GM12873 (cell line): ENCODE measurements around the gene TDRD5.

Experiments
- TF ChIP-seq, protein P1 (sequence below): IDR thresholded peaks from 2 replicates; pipeline ENCODE4 v1.5.1; 2012; ENCODE audit warnings: low read depth, mild to moderate bottlenecking, moderate library complexity, low read length, control low read depth; ENCODE audit not compliant: insufficient read depth; ENCODE audit errors: missing control alignments

TDRD5 gene

DNA sequence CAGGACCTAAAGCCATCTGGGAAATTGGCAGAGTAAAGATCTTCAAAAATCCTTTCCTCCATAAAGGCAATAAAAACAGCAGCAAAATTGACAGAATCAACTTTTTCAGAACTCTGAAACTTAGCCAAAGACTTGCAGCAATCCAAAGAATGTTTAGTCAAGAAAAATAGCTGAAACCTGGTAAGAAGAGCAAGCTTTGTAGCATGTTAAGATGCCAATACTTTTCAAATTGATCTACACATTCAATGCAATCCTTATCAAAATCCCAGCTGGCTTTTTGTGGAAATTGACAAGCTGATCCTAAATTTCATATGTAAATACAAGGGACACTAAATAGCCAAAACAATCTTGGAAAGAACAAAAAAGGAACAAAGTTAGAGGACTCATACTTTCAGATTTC is 127.6 kb downstream of the TDRD5 start:
- TF ChIP-seq, protein P1, sequence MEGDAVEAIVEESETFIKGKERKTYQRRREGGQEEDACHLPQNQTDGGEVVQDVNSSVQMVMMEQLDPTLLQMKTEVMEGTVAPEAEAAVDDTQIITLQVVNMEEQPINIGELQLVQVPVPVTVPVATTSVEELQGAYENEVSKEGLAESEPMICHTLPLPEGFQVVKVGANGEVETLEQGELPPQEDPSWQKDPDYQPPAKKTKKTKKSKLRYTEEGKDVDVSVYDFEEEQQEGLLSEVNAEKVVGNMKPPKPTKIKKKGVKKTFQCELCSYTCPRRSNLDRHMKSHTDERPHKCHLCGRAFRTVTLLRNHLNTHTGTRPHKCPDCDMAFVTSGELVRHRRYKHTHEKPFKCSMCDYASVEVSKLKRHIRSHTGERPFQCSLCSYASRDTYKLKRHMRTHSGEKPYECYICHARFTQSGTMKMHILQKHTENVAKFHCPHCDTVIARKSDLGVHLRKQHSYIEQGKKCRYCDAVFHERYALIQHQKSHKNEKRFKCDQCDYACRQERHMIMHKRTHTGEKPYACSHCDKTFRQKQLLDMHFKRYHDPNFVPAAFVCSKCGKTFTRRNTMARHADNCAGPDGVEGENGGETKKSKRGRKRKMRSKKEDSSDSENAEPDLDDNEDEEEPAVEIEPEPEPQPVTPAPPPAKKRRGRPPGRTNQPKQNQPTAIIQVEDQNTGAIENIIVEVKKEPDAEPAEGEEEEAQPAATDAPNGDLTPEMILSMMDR: no peak

DNA sequence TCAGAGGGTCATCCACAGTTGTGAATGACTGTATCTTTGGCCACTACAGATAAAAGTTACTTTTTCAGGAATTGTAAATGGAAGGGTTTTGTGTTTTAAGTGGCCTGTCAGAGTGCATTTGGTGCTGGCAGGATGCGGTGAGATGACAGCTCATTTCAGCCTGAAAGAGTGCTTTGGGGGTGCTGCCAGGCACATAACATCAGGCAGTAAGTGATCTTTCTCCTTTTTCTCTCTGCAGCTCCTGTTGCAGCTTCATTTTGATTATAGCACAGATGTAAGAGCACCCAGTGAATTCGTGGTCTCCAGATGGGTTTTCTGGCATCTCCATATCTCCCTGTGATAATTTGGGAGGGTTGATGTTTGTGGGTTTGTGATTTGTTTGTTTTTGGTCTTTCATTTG is 136.6 kb downstream of the TDRD5 start:
- TF ChIP-seq, protein P1: no peak

DNA sequence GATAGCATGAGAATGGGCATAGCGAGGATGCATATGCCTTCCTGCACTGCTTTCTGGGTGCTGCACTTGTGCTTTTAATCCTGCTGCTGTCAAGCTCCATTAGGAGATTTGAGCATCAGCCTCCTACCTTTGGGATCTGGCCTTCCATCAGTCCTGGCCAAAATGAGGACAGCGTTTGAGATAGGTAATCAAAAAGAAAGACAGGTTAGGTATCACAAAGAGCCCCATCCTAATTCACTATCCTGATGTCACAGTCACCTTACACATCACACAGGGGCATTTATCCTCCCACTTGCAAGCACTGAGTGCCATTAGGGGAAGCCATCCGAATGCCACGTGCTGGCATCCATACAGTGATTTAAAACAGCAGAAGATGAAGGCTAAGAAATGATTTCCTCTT is 138.2 kb downstream of the TDRD5 start:
- TF ChIP-seq, protein P1: no peak

DNA sequence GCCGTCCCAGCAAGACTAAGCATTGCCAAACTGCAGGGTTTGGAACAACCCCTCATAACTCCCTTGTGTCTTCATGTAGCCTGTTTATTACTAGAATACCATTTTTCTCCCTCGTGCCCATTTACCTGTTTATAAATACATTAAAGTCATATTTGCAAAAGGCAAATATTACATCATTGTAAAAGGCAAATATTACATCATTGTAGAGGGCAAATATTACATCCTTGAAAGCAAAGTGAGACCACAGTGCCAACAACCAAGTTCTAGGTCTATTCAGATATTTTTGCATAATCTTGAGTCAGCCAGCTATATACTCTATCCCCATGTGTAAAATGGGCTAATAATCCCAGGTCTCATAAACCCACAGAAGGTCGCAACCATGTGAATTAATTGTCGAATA is 140.0 kb downstream of the TDRD5 start:
- TF ChIP-seq, protein P1: no peak
